SJCRH30 (cell line): Measurements from ENCODE around the gene EXOC3L4. TPM values are rescaled to one million over a fixed set of nuclear protein-coding genes. Genes with fewer than 3 reads are reported as not detected.
"Not testable (repeated sequence)": the region's sequence is repeated elsewhere in the genome, so short reads cannot be mapped to it uniquely, and the experiment has no call there.

Source experiments
- DNase-seq, 2 experiments: peaks; one replicate each; pipeline ENCODE4 v3.0.0-alpha.2; 2015 to 2020
- H3K27ac ChIP-seq: fragments of 250-450 bp; sonication (Bioruptor Pico); 2 replicates; pipeline ENCODE4 v1.5.1; 2020; ENCODE audit warnings: mild to moderate bottlenecking, moderate library complexity
- H3K27me3 ChIP-seq: fragments of 250-450 bp; sonication (Bioruptor Pico); 2 replicates; pipeline ENCODE4 v1.5.1; 2020; ENCODE audit warnings: mild to moderate bottlenecking, moderate library complexity
- H3K36me3 ChIP-seq: fragments of 250-450 bp; sonication (Bioruptor Pico); 2 replicates; pipeline ENCODE4 v1.5.1; 2020; ENCODE audit warnings: mild to moderate bottlenecking, moderate library complexity
- H3K4me1 ChIP-seq: fragments of 250-450 bp; sonication (Bioruptor Pico); 2 replicates; pipeline ENCODE4 v1.5.1; 2020; ENCODE audit warnings: mild to moderate bottlenecking, moderate library complexity
- H3K4me3 ChIP-seq: fragments of 250-450 bp; sonication (Bioruptor Pico); 2 replicates; pipeline ENCODE4 v1.5.1; 2020; ENCODE audit warnings: mild to moderate bottlenecking, moderate library complexity
- H3K9me3 ChIP-seq: fragments of 250-450 bp; sonication (Bioruptor Pico); replicated peaks from 2 replicates; pipeline ENCODE4 v1.5.1; 2020; ENCODE audit warnings: mild to moderate bottlenecking, moderate library complexity
- total RNA-seq: library from RNA; depleted of rRNA; stranded (reverse); fragments of >200 nt; shearing (Covaris generic); gene quantifications from 2 replicates; pipeline ENCODE4 v1.2.3, GENCODE V29; 2014; rRNA removed

EXOC3L4 gene
- total RNA-seq, result not detected in 2 replicates

GRCh38 chr14:103094406-103095209 is at the start of gene EXOC3L4:
Gene EXOC3L4, plus strand, starts transcription at chr14:103094725. Its CDS starts 5,495 bp downstream, at chr14:103100220.
- Histone ChIP-seq H3K9me3 (no peaks in the 10 kb centered on the region), H3K4me3 (peak within 1 kb of the TSS; percentile 32), H3K27me3 (peaks cover 26% of the 10 kb centered on the region), H3K4me1 (peaks cover 5% of the 10 kb centered on the region; the same call in 1 of the 2 replicates), H3K27ac (no peak within 1 kb of the TSS), H3K36me3 (no peaks in the 10 kb centered on the region)
- peak in 1 of 2 experiments; percentile 39 for DNase-seq

GRCh38 chr14:103045371-103045869 is 49.1 kb upstream of the EXOC3L4 start:
- no peaks in the 10 kb centered on the region for H3K9me3 ChIP-seq
- DNase-seq, result no peak
- H3K4me1 ChIP-seq, result no peaks in the 10 kb centered on the region
- no peak overlapping the region for H3K4me3 ChIP-seq
- H3K27ac ChIP-seq, result no peak overlapping the region
- H3K27me3 ChIP-seq, result no peaks in the 10 kb centered on the region
- peaks cover 13% of the 10 kb centered on the region; the same call in 1 of the 2 replicates for H3K36me3 ChIP-seq

DNA sequence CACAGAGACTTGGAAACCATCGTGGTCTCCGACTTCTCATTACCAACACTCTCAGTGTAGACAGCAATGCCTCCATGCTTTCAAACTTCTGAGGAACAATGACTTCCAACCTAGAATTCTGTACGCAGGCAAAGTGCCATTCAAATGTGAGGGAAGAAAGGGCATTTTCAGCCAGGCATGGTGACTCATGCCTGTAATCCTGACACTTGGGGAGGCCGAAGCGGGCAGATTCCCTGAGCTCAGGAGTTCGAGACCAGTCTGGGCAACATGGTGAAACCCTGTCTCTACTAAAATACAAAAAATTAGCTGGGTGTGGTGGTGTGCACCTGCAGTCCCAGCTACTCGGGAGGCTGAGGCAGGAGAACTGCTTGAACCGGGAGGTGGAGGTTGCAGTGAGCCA is 47.1 kb upstream of the EXOC3L4 start:
- H3K27me3 ChIP-seq, H3K27ac ChIP-seq, H3K9me3 ChIP-seq, H3K36me3 ChIP-seq, DNase-seq, H3K4me1 ChIP-seq, H3K4me3 ChIP-seq: not testable (repeated sequence)

GRCh38 chr14:103050935-103051334 is 43.6 kb upstream of the EXOC3L4 start:
- Histone ChIP-seq H3K4me1 (0 out of 2 replicates have a peak, but pooled peaks cover 2% of the 10 kb centered on the region), H3K9me3 (no peaks in the 10 kb centered on the region), H3K27ac (no peak overlapping the region), H3K4me3 (no peak overlapping the region), H3K27me3 (no peaks in the 10 kb centered on the region), H3K36me3 (no peaks in the 10 kb centered on the region)
- no peak for DNase-seq

GRCh38 chr14:103052407-103052806 is 42.1 kb upstream of the EXOC3L4 start:
- Histone ChIP-seq H3K9me3 (no peaks in the 10 kb centered on the region), H3K36me3 (no peaks in the 10 kb centered on the region), H3K27me3 (no peaks in the 10 kb centered on the region), H3K4me1 (0 out of 2 replicates have a peak, but pooled peaks cover 2% of the 10 kb centered on the region), H3K27ac (no peak overlapping the region), H3K4me3 (no peak overlapping the region)
- no peak for DNase-seq

- DNase-seq, result no peak
- Histone ChIP-seq H3K36me3 (no peaks in the 10 kb centered on the region), H3K27ac (no peak overlapping the region), H3K9me3 (no peaks in the 10 kb centered on the region), H3K4me3 (peak overlapping the region; percentile 75), H3K4me1 (peaks cover 6% of the 10 kb centered on the region; the same call in 1 of the 2 replicates), H3K27me3 (no peaks in the 10 kb centered on the region)
Measured at GRCh38 chr14:103055695-103056094, 38.8 kb upstream of the EXOC3L4 start.

DNA sequence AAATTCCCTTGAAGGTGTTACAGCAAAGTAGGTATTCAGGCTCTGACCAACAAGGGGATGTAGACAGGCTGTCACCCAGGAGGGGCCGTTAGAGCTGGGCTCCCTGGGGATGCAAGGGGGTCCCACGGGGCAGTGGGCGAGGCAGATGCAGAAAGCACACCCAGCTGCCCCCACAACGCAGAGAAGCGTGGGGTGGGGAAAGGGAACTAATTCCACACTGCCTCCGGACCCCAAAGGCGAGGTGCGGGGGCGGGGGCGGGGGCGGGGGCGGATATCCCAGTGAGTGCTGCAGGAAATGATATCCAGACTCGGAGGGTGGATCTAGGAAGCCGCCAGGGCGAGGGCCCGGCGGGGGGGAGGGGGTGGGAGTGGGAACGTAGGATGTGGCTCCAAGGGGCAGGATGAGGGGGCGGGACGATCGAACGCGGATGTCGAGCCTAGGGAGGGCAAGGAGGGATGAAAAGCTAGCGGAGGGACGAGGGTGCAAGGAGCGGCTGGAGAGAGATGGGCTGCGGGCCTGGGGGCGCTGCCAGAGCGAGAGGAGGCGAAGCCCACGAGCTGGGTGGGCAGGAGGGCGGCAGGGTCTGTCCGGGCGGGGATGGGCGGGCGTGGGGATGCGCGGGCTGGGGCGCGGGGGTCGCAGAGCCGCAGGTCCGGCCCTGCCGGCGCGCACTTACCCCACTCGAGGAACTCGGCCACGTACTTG is 38.0 kb upstream of the EXOC3L4 start:
- Histone ChIP-seq H3K27ac (peak overlapping the region; percentile 12; the same call in 1 of the 2 replicates), H3K4me1 (peaks cover 6% of the 10 kb centered on the region; the same call in 1 of the 2 replicates), H3K36me3 (no peaks in the 10 kb centered on the region), H3K9me3 (no peaks in the 10 kb centered on the region), H3K4me3 (peak overlapping the region; percentile 75), H3K27me3 (no peaks in the 10 kb centered on the region)
- DNase-seq, result peak; percentile 79 to 86

GRCh38 chr14:103057028-103057371 is 37.5 kb upstream of the EXOC3L4 start:
- Histone ChIP-seq H3K27ac (peak overlapping the region; percentile 12; the same call in 1 of the 2 replicates), H3K9me3 (no peaks in the 10 kb centered on the region), H3K4me1 (peaks cover 6% of the 10 kb centered on the region; the same call in 1 of the 2 replicates), H3K36me3 (no peaks in the 10 kb centered on the region), H3K4me3 (peak overlapping the region; percentile 75), H3K27me3 (no peaks in the 10 kb centered on the region)
- DNase-seq, result peak; percentile 38 to 42

- H3K4me1 ChIP-seq, result peaks cover 6% of the 10 kb centered on the region; the same call in 1 of the 2 replicates
- H3K36me3 ChIP-seq, result no peaks in the 10 kb centered on the region
- DNase-seq, result peak; percentile 89 to 92
- H3K4me3 ChIP-seq, result peak within 1 kb of the TSS; percentile 98
- no peaks in the 10 kb centered on the region for H3K27me3 ChIP-seq
- H3K27ac ChIP-seq, result peak within 1 kb of the TSS; percentile 12; the same call in 1 of the 2 replicates
- H3K9me3 ChIP-seq, result no peaks in the 10 kb centered on the region
Measured at GRCh38 chr14:103057372-103058163, 37.0 kb upstream of the EXOC3L4 start, which contains the start of gene CDC42BPB. Gene CDC42BPB, minus strand, starts transcription at chr14:103057549. Its CDS starts 376 bp downstream, at chr14:103057173.

GRCh38 chr14:103058164-103059055 is 36.1 kb upstream of the EXOC3L4 start:
- Histone ChIP-seq H3K4me1 (peaks cover 6% of the 10 kb centered on the region; the same call in 1 of the 2 replicates), H3K27me3 (no peaks in the 10 kb centered on the region), H3K27ac (no peak overlapping the region; the same call in 1 of the 2 replicates), H3K4me3 (peak overlapping the region; percentile 98), H3K36me3 (no peaks in the 10 kb centered on the region), H3K9me3 (0 out of 2 replicates have a peak, but pooled peaks cover 1% of the 10 kb centered on the region)
- DNase-seq, result peak in 1 of 2 experiments; percentile 30

GRCh38 chr14:103059556-103059955 is 35.0 kb upstream of the EXOC3L4 start:
- no peaks in the 10 kb centered on the region for H3K27me3 ChIP-seq
- no peak overlapping the region for H3K27ac ChIP-seq
- H3K4me3 ChIP-seq, result no peak overlapping the region
- H3K36me3 ChIP-seq, result 0 out of 2 replicates have a peak, but pooled peaks cover 4% of the 10 kb centered on the region
- H3K9me3 ChIP-seq, result 0 out of 2 replicates have a peak, but pooled peaks cover 4% of the 10 kb centered on the region
- peaks cover 6% of the 10 kb centered on the region; the same call in 1 of the 2 replicates for H3K4me1 ChIP-seq
- DNase-seq, result no peak

DNA sequence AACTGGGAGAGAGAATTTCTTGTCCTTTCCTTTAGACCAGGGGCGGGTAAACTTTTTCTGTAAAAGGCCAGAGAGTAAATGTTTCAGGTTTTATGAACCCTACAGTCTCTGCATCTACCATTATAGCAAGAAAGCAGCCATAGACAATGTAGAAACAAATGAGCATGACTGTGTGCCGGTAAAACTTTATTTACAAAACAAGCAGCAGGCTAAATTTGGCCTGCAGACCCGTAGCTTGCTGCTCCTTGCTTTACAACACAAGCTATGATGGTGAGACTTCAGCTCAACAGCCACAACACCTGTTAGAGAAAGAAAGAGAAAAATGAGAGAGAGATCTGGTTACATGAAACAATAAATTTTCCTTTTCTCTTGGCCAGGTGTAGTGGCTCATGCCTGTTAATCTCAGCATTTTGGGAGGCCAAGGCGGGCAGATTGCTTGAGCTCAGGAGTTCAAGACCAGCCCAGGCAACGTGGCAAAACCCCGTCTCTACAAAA is 33.0 kb upstream of the EXOC3L4 start:
- Histone ChIP-seq H3K4me1 (peaks cover 4% of the 10 kb centered on the region; the same call in 1 of the 2 replicates), H3K9me3 (0 out of 2 replicates have a peak, but pooled peaks cover 4% of the 10 kb centered on the region)

GRCh38 chr14:103064436-103064835 is 30.1 kb upstream of the EXOC3L4 start:
- Histone ChIP-seq H3K4me3 (no peak overlapping the region), H3K27ac (no peak overlapping the region), H3K9me3 (0 out of 2 replicates have a peak, but pooled peaks cover 4% of the 10 kb centered on the region), H3K36me3 (0 out of 2 replicates have a peak, but pooled peaks cover 4% of the 10 kb centered on the region), H3K4me1 (no peaks in the 10 kb centered on the region), H3K27me3 (no peaks in the 10 kb centered on the region)
- no peak for DNase-seq

More for the DNA sequence above, 33.0 kb upstream of the EXOC3L4 start:
- Histone ChIP-seq H3K4me3 (no peak overlapping the region), H3K36me3 (0 out of 2 replicates have a peak, but pooled peaks cover 4% of the 10 kb centered on the region), H3K27me3 (no peaks in the 10 kb centered on the region), H3K27ac (no peak overlapping the region)
- DNase-seq, result no peak
